HG02973 (cell line): ENCODE results near the gene HECW1.
"Not testable (repeated sequence)": the region's sequence is repeated elsewhere in the genome, so short reads cannot be mapped to it uniquely, and the experiment has no call there.

Experiments used
- ATAC-seq: cut with Tn5 transposase; IDR thresholded peaks from one replicate; pipeline ENCODE4 v1.9.1; 2021; ENCODE audit warnings: moderate library complexity; ENCODE audit not compliant: unreplicated experiment

HECW1 gene

DNA sequence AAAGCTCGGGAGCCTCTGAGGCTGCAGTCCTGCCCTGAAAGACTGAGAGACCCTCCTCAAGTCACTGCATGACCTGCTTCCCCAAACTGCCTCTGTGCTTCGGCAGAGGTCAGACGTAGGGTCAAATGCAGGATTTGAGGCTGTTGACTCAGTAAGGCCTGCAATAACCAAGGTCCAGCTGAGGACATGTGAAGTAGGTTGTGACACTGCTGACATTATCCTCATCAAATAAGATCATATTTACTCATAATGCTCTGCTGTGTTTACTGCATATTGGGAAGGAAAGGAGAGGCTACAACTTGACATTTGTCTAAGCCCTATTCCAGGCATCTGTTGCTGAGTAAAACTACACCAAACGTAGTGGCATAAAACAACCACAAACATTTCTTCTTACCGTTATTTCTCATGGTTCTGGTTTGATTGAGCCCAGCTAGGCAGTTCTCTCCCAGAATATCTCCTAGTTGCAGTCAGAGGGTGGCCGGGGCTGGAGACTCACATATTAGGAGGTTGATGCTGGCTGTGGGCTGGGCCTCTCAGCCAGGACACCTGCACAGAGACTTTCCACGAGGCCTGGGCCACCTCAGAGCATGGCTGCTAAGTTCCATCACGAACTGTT lies 348.4 kb downstream of the HECW1 start:
- no peak for ATAC-seq

DNA sequence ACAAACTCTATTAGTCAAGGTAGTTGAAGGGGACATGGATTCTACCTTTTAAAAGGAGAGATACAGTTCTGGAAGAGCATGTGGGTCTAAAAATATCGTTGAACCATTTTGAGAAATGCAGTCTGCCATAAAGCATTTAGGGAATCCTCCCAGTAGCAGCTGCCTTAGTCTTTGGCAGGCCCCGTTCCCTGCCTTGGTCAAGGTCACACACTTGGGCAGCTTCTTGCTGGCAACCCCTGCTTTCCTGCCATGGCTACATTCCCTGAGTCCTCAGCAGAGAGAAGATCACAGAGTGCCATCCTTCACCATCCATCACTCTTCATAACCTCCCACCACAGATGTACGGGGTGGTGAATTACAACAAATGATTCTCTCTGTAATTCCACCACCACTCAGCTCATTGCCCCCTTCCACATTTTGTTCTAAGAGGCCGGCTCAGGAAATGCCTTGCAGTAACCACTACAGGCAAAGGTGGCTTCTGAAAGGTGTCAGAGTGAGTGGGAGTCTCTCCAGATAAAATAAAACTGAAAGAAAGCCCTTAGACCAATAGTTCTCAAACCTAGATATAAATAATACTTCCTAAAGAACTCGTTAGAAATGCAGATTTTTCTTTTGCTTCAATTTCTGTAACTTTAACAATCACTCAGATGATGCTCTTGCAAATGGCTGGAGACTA lies 349.0 kb downstream of the HECW1 start:
- ATAC-seq = no peak

- ATAC-seq = no peak
Observed at GRCh38 chr7:43462836-43463235, 350.4 kb downstream of the HECW1 start.

GRCh38 chr7:43463401-43463980 lies 351.0 kb downstream of the HECW1 start:
- ATAC-seq = no peak

DNA sequence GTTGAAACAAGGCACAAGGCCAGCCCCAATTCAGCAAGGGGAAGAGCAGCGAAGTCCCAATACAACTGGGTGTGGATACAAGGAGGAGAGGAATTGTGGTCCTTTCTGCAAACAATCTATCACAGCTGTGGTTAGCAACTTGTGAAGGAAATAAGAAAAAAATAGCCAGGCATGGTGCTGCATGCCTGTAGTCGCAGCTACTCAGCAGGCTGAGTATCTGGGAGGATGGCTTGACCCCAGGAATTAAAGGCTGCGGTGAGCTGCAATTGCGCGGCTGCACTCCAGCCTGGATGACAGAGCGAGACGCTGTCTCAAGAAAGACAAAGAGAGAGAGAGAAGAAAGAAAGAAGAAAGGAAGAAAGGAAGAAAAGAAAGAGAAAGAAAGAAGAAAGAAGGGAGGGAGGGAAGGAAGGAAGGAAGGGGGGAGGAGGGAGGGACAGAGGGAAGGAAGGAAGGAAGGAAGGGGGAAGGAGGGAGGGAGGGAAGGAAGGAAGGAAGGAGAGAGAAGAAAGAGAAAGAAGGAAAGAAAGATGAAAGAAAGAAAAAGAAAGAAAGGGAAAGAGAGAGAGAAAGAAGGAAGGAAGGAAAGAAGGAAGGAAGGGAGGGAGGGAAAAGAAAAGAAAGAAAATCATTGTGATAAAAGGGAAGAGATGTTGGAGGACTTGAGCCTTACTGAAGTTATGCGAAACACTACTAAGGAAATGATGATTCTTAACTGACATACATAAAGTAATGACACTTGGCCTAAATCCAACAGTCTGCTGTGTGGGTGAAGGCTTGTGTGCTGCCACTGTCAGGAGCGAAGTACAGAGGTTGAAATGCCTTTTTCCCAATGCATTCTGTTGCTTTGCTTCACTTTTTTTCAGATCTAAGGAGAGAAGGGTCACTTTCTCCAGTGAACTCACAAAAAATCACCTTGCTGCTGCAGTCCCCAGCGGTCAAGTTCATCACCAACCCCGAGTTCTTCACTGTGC lies 353.4 kb downstream of the HECW1 start:
- ATAC-seq = no peak

DNA sequence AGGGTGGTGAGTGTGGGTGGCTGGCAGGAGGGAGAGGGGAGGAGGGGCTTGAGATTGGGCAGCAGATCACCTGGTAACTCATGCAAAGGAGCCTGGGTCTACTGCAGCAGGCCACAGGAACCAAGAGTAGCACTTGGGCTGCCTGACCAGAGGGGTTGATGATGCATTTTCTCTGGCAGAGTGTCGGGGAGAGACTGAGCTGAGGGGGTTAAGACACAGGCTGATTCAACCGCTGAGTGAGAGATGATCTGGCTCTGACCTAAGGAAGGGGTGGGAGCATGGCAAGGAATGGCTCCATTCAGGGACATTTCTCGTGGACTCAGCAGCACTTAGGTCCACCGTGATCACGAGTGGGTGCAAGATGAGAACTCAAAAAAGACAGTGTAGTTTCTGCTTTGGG lies 355.0 kb downstream of the HECW1 start:
- no peak for ATAC-seq

DNA sequence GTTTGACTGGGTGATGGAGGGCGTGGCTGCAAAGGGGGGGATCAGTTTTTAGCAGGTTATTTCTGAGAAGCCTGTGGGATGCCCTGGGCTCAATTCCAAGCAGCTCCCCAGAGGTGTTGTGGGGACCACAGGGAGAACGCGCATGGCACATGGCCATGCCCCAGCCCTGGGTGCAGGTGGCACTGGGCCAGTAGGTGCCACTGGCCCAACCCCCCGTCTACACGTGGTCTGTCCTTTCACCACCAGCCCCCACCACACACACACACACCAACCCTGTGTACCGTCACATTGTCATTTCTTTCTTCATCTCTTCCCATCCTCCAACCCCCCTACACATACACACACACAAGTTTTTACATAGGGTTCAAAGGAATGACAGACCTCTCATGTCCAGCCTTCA lies 355.4 kb downstream of the HECW1 start:
- no peak for ATAC-seq

DNA sequence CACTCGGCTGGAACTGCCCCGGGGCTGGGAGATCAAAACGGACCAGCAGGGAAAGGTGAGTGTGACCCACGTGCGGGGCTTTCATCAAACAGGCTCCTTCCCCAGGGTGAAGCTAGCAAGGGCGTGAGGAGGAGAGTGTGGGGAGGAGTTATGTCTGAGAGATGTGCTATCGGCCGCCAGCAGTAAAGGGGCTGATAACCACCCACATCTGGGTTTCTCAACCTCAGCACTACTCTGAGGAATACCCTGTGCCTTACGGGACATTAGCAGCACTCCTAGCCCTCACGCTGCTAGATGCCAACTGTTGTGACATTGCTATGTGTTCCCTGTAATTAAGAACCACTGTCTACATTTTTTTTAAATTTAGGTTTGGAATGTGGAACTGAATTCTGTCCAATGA lies 356.6 kb downstream of the HECW1 start:
- no peak for ATAC-seq

GRCh38 chr7:43470110-43470509 lies 357.7 kb downstream of the HECW1 start:
- ATAC-seq = no peak

DNA sequence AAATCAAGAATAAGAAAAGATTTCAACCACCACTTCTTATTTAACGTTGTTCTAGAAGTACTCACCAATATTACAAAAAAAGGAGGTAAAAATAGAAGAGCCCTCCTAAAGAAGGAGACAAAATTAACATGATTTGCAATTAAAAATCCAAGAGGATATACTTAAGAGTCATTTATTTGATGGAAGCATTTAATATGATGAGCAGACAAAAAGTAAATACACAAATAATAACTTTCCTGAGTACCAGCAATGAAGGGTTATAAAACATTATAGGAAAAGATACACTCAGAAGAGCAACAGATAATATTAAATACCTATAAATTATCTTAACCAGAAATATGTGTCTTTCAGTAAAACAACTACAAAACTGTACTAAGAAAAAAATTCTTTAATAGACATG lies 363.5 kb downstream of the HECW1 start:
- no peak for ATAC-seq

DNA sequence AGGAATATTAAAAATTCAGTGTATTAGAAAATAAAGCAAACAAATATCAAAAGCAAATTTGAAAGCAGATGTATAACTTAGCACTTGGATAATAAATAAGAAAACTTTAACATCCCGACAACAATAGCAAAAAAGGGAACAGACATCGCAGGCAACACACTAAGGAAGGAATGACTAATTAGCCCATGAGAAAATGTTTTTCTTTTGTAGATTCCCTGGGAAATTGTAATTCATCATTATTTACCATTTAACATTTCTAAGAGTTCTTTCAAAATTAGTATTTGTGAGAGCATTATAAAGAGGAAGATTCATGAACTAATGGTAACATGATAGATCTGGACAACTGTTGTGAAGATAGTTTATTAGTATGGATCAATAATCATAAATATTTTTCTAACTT lies 364.4 kb downstream of the HECW1 start:
- ATAC-seq = no peak

DNA sequence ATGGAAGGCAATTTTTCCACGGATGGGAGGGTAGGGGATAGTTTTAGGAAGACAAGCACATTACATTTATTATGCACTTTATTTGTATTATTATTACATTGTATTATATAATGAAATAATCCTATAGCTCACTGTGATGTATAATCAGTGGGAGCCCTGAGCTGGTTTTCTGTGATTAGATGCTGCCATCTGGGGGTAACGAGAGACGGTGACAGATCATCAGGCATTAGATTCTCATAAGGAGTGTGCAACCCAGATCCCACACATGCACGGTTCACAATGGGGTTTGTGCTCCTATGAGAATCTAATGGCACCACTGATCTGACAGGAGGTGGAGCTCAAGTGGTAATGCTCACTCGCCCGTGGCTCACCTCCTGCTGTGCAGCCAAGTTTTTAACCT lies 366.6 kb downstream of the HECW1 start:
- no peak for ATAC-seq

DNA sequence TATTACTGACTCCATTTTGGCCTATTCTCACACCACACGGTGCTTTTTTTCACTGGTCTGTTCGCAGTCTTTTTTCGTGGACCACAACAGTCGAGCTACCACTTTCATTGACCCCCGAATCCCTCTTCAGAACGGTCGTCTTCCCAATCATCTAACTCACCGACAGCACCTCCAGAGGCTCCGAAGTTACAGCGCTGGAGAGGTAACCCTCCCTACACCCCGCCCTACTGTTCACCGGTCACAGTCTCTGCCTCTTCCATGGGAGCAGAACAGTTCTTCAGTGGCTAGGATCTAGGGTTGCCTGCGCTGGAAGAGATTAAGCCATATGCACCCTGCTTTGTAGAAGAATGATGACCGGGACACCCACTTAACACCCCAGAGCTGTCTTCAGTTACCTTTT lies 367.1 kb downstream of the HECW1 start:
- ATAC-seq = no peak

- no peak for ATAC-seq
Observed at GRCh38 chr7:43480581-43480980, 368.1 kb downstream of the HECW1 start.

GRCh38 chr7:43481902-43482678 lies 369.6 kb downstream of the HECW1 start:
- ATAC-seq = no peak

DNA sequence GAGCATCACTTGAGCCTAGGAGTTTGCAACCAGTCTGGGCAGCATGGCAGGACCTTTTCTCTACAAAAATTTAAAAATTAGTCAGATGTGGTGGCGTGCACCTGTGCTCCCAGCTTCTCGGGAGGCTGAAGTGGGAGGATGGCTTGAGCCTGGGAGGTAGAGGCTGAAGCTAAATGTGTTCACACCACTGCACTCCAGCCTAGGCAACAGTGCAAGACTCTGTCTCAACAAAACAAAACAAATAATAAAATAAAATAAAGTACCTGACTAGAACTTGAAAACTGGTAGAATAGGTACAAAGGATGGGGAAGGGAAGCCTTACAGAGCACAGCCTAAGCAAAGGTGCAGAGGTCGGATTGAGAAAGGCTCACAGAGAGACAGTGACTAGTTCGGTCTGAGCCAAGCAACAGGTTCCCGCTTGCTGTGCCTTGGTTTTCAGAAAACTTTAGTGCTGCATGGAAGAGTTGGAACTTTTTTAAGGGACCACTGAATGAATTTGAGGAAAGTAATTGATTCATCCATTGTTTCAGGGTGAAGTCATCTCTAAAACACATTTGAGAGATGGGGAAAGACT lies 370.3 kb downstream of the HECW1 start:
- no peak for ATAC-seq

DNA sequence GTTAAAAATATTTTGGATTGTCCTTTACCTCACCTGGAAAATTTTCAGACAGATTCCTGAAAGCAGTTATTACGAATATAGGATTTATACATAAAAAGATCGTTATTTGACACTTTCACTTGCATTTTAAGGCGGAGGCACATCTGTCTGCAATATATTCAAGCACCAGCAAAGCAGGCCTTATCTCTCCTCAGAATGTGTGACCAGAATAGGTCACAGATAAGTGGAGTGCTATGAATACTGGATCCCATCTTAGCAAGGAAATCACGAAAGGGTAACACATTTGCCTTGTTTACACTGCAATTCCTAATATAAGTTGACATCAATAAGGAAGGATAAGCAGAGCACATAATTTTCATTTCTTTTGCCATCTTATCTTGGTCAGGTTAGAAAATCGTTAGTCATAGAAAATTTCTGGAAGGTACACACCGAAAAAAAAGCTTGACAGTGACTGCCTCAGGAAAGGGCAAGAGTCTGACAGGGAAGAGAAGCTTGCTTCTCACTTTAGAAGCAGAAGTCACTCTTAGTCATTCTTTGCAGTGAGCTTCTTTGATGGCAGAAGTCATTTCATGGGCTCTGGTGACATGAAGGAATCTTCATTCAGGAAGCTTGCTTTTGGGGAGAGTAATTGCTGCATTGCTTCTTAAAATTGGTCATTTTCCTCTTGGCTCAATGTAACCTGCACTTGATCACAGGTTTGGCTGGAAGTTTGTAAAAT lies 372.4 kb downstream of the HECW1 start:
- no peak for ATAC-seq

DNA sequence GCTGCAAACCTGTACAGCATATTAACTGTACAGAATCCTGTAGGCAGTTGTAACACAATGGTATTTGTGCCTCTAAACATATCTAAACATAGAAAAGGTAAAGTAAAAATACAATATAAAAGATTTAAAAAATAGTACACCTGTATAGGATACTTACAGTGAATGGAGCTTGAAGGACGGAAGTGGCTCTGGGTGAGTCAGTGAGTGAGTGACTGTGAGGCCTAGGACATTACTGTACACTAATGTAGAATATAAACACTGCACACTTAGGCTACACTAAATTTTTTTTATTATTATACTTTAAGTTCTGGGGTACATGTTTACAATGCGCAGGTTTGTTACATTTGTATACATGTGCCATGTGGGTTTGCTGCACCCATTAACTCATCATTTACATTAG lies 373.1 kb downstream of the HECW1 start:
- no peak for ATAC-seq

GRCh38 chr7:43486008-43486407 lies 373.6 kb downstream of the HECW1 start:
- ATAC-seq = not testable (repeated sequence)

DNA sequence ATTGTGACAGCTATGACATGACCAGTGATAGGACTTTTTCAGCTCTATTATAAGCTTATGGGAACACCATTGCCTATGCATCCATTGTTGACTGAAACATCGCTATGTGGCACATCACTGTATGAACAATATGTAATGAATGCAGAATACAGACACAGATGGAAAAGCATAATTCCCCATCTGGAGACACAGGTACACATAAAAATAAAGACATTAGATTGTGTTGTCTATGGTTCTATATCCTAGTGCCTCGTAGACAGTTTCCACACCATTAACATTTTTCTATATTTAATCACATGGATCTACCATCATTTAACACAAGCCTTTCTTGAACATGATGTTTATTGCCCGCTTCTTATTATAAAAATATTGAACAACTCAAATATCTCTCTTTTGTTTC lies 374.2 kb downstream of the HECW1 start:
- no peak for ATAC-seq
